HG02763 (cell line): ENCODE measurements around the gene ZBTB45.
A peak's percentile ranks its signal among the peaks of the same experiment; 100 is the strongest.

Source experiments
- ATAC-seq: cut with Tn5 transposase; IDR thresholded peaks from one replicate; pipeline ENCODE4 v1.9.1; 2021; ENCODE audit warnings: mild to moderate bottlenecking, moderate library complexity; ENCODE audit not compliant: unreplicated experiment

ZBTB45 gene

DNA sequence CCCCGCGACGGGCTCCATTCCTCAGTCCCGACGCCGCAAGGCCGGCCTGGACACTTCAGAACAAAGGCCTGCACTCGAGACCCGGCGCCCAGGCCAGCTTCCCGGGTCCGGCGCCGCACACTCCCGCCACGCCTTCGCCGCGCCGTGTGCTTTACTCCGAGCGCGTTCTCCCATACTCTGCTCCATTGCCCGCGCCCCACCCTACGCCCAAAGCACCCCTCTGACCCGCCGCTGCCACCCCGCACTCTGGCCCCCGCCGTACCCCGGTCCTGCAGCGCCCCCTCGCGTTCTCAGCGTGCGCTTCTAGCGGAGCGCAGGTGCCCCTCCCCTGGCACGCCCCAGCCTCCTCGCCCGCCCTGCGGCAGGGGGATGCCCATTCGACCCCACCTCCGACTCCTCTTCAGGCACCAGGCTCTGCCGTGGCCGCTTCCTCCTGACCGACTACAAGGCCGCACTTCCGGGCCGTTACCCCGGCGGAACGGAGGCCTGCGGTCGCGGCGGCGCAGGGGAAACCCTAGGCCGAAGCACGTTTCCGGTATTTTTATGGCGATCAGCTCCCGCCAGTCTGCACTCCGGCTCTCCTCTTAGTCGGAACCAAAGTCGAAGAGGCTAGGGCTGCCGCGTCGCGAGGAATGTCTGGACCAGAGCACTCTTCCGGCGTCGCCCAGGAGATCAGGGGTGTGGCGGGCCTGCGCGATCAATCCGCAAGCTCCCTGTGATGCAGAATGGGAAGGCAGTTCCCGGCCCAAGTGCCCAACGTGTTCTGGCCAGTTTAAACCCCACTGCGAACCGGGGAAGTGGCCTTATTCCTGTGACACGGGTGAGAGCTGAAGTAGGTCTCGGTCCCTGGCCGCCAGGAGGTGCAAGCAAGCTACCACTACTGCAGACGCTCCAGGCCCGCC, at the start of gene ZBTB45:
Gene ZBTB45 (minus strand): TSS at position 456 of the 902 bp plus-strand sequence. CDS start 2,137 bp downstream, outside the sequence.
- ATAC-seq: peak; percentile 82

DNA sequence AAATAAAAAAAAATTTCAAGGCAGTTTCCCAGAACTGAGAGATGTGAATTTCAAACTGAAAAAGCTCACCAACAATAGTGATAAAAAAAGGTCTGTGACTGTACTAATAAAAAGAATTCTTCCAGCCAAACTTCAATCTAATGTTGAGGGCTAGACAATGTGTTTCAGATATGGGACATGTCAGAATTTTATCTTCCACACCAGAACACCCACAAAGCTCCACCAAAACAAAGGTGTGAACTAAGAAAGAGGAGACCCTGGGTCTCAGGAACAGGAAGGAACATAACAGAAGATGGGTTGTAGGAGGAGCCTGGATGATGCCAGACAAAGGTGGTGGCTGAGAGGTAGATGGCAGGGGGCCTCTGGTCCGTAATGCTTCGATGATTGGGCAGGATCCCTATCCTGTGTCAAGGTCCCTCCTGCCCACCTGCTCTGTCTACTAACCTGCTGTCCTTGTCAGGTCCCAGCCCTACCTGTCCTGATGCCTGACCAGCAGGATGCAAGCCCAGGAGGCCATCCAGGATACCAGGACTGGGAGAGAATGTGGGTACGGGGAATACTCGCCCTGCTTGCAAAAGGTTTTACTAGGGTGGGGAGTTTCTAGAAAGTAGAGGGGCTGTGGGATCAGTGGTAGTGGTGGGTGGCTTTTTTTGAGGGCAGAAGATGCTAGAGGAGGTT, 49.0 kb upstream of the ZBTB45 start:
- ATAC-seq: no peak

DNA sequence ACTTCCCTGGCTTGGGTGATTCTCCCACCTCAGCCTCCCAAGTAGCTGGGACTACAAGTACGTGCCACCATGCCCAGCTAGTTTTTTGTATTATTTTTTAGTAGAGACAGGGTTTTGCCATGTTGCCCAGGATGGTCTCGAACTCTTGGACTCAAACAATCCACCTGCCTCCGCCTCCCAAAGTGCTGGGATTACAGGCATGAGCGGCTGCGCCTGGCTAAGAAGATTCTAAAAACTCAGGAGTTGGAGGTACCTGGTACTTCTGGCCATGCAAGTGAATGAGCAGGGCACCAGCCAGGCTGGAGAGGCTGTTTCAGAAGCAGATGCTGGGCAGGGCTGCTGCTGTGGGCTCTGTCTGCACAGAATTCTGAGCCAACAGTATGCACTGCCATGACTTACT, 47.4 kb upstream of the ZBTB45 start:
- ATAC-seq: no peak

DNA sequence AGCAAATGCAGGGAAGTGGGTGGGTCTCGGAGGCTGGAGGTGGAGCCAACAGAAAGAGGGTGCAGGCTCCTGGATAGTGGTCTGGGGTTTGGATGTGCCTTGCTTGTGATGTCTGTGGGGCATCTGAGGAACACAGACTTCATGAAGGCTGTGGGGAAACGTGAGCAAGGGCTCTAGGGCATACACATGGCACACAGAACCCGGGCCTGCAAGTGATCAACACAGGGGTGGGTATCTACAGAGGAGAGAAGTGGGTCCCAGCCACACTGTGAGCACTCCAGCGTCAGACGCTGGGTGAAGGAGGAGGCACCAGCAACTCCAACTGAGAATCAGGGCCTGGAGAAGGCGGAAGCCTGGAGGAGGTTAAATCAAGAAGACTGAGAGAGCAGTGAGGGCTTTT, 44.2 kb upstream of the ZBTB45 start:
- no peak for ATAC-seq

DNA sequence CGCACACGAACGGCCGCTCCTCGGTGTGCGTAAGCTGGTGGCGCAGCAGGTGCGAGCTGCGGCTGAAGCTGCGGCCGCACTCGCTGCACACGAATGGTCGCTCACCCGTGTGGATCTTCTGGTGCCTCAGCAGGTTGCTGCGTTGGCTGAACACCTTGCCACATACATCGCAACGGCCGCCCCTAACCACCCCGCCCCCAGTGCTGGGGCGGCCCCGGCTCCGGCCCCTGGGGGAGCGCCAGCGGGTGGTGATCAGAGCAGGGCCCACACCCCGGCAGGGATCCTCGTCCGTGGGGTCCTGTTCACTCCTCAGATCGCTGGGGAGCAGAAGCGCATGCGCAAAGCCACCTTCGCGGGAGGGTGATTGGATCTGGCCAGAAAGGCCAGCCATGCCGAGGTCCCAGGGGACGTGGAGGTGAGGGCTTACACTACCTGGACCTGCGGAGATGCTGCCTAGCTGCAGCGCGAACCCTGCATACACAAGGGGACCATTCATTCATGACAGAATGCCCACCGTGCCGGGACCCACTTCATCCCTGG, 43.5 kb upstream of the ZBTB45 start:
- no peak for ATAC-seq

DNA sequence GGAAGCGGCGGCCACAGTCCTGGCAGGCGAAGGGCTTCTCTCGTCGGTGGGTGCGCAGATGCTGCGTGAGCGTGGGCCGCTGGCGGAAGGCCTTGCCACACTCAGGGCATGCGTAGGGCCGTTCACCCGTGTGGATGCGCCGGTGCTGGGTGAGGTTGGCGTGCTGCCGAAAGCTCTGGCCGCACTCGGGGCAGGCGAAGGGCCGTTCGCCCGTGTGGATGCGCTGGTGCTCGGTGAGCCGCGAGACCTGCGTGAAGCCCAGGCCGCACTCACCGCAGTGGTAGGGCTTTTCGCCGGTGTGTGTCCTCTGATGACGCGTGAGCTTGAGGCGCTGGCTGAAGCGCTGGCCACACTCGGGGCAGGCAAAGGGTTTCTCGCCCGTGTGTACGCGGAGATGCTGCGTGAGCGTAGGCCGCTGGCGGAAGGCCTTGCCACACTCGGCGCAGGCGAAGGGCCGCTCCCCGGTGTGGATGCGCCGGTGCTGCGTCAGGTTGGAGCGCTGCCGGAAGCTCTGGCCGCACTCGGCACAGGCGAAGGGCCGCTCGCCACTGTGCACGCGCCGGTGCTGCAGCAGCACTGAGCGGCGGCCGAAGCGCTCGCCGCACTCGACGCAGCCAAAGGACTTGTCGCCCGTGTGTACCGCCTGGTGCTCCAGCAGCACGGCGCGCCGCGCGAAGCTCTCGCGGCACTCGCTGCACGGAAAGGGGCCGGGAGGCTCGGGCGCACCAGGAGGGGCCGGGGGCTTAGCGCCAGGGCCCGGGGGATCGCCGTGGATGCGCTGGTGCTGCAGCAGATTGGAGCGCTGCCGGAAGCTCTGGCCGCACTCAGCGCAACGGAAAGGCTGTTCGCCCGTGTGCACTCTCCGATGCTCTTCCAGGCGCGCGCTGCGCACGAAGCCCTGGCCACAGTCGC, 42.8 kb upstream of the ZBTB45 start:
- no peak for ATAC-seq

DNA sequence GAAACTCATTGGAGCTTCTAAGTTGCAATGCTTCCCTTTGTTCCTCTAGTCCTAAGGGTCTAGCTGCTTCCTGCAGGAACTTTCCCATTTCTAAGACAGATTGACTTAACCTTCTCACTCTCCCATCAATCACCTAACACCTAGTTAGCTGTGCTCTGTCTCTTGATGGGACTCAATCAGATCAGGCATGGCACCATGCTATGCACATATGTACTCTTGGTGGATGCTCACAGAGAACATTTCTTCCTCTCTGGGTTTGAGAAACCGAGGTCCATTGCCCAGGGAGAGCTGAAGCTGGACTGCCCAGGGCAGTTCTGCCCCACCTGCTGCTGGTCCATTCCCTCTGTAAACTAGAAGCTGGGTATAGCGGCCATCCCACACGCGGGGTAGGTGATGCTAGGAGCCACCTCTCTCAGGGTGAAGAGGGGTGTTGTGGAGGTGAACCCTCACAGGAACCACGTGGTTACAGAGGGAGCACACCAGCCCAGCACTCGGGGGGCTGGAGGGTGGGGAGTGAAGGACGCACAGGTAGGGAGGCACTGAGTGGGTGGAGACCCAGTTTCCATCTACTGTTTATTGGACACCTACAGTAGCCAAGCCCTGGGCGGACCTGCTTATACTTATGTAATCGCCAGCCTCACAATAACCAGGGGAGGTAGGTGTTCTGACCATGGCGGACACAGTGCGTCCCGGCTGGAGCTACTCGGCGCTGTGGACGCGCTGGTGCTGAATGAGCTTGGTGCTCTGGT, 41.9 kb upstream of the ZBTB45 start:
- no peak for ATAC-seq

DNA sequence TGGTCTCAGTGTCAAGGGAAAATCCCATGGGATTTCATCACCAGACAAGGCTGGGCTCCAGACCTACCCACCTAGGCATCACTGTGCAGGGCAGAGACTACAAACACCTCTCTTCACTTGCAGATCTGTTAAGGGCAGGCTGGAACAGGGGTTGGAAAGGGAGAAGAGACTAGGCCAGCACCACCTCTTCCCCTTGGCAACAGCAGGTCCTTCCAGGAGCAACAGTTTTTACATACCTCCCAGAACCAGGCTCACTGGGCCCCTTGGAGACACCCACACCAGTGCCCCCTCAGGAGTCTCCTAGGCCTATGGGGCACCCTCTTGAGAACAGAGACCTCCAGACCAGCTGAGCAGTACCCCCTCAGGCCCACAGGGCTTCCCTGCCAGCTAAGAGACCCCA, 41.3 kb upstream of the ZBTB45 start:
- ATAC-seq: no peak

DNA sequence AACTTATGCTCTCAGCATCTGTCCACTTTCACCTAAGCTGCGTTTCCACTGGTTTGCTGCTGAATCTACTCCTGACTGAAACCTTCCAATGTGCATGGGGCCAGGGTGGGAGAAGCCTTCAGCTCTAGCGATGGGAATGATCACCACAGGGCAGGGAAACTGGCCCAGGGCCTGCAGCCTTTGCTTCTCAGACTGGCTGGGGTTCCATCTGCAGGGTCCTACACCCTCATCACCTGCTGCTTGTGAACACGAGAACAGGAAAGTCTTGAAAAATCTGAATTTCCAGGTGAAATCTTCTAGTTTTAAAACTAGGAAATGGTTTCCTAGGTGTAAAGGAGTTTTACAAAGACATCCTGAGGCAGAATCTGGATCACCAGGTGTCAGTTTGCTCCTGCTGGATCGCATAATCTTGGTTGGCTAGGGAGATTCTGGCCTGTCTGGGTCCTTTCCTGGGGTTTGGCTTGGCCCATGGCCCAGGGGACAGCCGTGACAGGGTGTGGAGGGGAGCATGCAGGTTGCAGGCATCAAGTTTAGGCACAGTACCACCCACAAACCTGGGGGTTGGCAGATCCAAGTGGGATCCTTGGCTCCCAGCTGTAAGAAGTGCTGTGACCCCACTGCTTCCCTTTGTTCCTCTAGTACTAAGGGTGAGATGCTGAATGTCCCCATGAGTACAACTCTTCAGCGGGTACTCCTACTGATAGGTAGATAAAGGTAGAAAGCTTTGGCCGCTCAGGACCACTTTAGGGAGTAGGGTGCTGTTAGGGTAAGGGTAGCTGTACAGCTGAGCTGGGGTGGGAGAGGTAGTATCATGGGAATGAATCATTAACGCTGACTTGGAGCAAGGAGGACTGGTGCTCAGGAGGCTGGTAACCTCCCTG, 40.6 kb upstream of the ZBTB45 start:
- no peak for ATAC-seq

DNA sequence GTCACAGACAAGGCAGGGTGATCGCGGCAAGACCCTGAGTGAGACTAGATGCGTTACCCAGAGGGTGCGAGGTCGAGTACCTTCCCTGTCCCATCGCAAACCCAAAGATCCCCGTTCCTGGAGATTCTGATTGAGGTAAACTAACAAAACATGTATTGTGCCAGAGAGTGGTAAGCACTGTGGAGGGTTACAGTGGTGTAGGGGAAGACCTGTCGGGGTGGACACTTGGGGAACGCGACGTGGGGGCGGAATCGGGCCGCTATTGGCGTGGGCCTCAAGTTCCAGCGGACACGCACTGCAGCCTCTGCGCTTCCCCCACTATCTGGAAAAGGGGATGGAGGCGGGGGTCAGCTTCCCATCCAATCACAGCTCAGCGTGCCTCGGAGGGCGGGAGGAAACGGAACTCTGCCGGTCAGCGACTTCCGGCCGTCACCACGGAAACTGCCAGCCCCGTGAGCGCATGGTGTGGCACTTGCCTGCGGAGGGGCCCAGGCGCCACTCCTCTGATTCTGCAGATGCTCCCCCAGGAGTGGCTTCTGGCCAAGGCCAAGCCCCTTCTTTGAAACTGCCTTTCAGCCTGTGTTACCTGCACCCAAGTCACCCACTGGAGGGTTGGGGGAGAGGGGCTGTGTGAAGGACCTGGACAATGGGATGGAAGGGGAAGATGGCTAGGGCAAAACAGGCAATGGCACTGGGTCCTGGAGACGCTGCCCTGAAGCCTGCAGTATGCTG, 39.8 kb upstream of the ZBTB45 start:
- peak; percentile 24 for ATAC-seq

DNA sequence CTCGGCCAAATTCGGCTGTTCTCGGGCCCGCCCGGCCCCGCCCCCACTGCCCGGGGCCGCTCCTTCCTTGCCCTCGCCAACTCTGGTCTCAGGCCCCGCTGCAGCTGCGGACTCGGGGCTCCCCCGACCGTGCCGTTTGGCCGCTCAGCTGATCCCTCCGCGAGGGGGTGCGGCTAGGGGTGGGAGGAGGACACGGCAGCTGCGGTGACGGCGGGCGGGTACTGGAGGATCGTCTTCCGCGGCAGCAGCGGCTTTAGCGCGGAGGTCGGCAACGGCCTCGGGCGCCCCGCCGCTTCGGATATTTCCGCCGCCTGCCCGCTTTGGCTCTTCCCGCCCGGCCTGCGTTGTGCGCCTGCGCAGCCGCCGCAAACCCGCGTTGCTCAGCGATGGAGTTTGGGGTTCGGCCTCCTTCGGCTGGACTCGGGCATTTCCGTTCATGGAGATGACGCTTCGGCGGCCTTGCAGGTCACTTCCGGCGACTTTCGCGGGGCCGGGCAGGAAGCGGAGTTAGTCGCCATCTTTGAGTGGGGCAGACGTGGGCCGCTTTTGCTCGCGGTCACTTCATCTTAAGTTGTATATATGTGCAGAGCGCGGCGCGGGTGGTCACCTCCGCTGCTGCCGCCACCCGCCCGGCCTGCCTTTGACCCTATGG, 39.1 kb upstream of the ZBTB45 start:
- peak; percentile 50 for ATAC-seq

DNA sequence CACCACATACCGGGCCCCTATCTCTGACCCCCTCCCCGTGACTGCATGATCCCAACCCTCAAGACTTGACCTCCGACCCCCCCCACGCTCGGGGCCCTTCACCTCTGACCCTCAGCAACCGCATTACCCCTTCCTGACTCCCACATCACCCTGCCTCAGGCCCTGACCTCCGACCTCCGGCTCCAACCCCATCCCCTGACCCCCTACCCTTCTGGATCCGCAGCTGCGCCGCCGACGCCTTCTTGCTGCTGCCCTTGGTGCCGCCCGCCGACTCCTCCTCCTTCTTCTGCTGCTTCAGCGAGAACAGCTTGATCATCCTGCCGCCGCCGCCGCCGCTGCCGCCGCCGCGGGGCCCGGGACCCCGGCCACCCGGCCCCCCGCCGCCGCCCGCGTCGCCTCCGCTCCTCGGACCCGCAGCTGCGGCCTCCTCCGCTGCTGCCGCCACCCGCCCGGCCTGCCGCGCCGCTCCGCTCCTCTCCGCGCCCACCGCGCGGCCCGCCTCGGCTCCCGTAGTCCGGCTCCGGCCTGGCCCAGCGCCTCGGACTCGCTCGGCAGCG, 38.5 kb upstream of the ZBTB45 start, which contains the start of gene UBE2M:
Gene UBE2M (minus strand): TSS at position 546 of the 557 bp plus-strand sequence. CDS start 230 bp downstream, at position 316.
- ATAC-seq: peak; percentile 0

DNA sequence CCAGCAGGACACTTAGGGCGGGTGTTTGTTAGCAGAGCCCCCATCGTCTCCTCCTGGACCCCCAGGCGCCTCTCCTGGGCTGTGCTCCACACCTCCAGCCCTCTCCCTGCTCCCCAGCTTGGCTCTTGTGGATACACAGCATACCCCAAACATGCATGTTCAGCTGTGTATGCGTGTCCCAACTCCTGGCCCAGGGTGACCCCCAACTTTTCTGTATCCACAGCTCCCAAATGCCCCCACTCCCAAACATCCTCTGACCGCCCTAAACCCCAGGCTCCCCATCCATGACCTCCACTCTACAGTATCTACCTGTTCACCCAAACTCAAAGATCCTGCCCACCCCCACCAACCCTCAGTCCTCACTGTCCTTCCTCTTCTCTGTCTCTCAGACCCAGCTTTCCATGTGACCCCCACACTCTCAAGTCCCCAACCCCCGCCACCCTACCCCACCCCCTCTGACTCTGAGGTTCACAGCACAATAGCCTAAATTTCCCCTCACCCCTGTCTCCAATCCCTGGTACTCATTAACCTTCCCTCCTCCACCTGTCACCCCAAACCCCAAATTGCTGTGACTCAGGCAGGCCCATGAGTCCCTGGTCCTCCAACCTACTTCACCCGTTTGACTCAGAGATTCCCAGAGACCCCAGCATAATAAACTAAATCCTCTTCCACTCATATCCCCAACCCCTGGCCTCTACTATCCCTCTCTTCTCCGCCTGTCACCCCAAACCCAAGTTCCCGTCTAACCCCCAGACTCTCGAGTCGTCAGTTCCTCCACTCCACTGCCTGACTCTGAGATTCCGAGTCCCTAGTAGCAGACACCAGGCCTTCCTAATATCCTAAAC, 37.8 kb upstream of the ZBTB45 start:
- no peak for ATAC-seq

DNA sequence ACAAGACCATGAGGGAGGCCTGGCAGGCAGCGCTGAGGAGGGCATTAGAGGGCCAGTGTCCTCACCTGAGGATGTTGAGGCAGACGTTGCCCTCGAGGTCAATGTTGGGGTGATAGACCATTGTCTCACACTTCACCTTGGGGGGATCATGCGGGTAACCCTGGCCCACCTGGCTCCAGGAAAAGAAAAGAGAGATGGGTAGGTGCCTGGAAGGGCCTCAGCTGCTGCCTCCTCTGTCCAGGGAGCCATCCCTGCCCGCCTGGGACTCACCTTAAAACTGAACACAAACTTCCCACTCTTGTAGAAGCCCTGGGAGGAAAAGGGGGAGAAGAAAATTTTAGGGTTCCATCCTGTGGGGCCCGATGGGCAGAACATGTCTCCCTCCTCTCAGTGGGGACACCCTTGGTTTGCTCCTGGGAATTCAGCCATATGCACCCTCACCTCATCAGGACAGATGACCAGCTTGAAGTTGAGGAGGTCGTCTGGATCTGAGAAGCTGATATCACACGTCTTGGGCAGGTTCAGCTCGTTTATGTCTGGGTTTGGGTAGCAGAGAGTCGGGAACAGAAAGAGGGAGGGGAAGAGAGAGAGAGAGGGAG, 37.1 kb upstream of the ZBTB45 start:
- ATAC-seq: no peak

DNA sequence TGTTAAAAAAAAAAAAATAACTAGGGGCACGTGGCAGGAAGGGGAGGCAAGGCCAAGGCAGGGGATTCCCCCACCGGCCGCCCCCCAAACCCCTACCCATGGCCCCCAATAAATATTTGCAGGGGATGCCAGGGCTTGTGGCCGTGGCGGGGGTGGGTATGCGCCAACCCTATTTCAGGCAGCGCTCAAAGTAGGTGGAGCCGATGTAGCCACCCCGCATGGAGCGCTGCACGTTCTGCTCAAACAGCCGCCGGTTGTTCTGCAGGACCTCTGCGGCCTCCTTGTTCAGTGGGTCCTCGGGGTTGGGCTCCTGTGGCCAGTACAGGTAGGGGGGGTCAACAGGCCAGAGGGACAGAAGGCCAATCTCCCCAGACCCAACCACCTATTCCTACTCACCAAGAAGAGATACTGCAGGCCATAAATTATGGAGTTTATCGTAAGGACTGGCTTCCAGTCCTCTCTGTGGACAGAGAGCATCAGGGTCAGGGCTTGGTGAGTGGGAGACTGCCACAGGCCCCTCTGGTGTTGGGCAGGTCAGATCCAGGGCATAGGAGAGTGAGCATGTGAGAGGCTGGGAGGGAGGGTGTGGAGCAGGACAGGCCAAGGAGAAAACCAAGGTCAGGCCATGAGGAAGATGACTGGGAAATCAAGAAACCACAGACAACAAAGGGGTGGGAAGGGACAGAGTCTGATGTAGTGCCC, 36.5 kb upstream of the ZBTB45 start:
- ATAC-seq: no peak
